ENCODE measurements around the gene CFAP74.

CFAP74 gene

GRCh38 chr1:1900883-1901640 is 102.5 kb downstream of the CFAP74 start:
- Histone ChIP-seq H3K79me1 (ENCODE audit: low read length) (no peaks in the 10 kb centered on the region), H3K4me3 (ENCODE audit: low read length) (no peak overlapping the region), H2AK5ac (ENCODE audit: low read length) (no peak overlapping the region), H3K79me2 (ENCODE audit: control insufficient read depth, insufficient read depth, low read length) (no peaks in the 10 kb centered on the region), H3K56ac (ENCODE audit: low read length) (no peak overlapping the region), H3K23ac (ENCODE audit: low read length) (no peak overlapping the region), H2BK15ac (replicated peaks; ENCODE audit: low read depth) (no peak overlapping the region), H3K18ac (ENCODE audit: low read length) (no peak overlapping the region), H3K27me3 (ENCODE audit: insufficient read depth, low read length, poor library complexity) (no peaks in the 10 kb centered on the region), H3K36me3 (ENCODE audit: control insufficient read depth, insufficient read depth, low read length) (no peaks in the 10 kb centered on the region), H2BK5ac (ENCODE audit: low read length) (no peak overlapping the region), H4K5ac (ENCODE audit: low read length) (no peak overlapping the region), H3K4me1 (ENCODE audit: control insufficient read depth, low read depth, low read length) (no peaks in the 10 kb centered on the region), H3K9ac (ENCODE audit: low read length) (no peak overlapping the region), H2BK120ac (ENCODE audit: low read depth, low read length) (no peak overlapping the region), H3K27ac (ENCODE audit: low read depth, low read length) (no peak overlapping the region), H4K8ac (ENCODE audit: low read depth, low read length) (no peak overlapping the region), H3K4me2 (ENCODE audit: low read length) (no peak overlapping the region), H3K4ac (ENCODE audit: low read depth, low read length) (no peak overlapping the region)
- no CpG with 5 or more reads among the region's 14 CpGs for WGBS (ENCODE audit: extremely low coverage, insufficient coverage, low lambda C conversion rate)
- DNase-seq: no peak

GRCh38 chr1:1899967-1900327 is 103.6 kb downstream of the CFAP74 start:
- H2BK120ac ChIP-seq (ENCODE audit: low read depth, low read length): no peak overlapping the region
- H3K27me3 ChIP-seq (ENCODE audit: insufficient read depth, low read length, poor library complexity): no peaks in the 10 kb centered on the region
- no peak overlapping the region for H3K56ac ChIP-seq (ENCODE audit: low read length)
- H3K18ac ChIP-seq (ENCODE audit: low read length): no peak overlapping the region
- H3K4ac ChIP-seq (ENCODE audit: low read depth, low read length): no peak overlapping the region
- H2AK5ac ChIP-seq (ENCODE audit: low read length): no peak overlapping the region
- no CpG with 5 or more reads among the region's 9 CpGs for WGBS (ENCODE audit: extremely low coverage, insufficient coverage, low lambda C conversion rate)
- no peaks in the 10 kb centered on the region for H3K36me3 ChIP-seq (ENCODE audit: control insufficient read depth, insufficient read depth, low read length)
- no peak overlapping the region for H3K4me3 ChIP-seq (ENCODE audit: low read length)
- no peak overlapping the region for H4K5ac ChIP-seq (ENCODE audit: low read length)
- H3K4me1 ChIP-seq (ENCODE audit: control insufficient read depth, low read depth, low read length): peaks cover under 1% of the 10 kb centered on the region
- H3K79me1 ChIP-seq (ENCODE audit: low read length): no peaks in the 10 kb centered on the region
- no peak overlapping the region for H3K9ac ChIP-seq (ENCODE audit: low read length)
- no peaks in the 10 kb centered on the region for H3K79me2 ChIP-seq (ENCODE audit: control insufficient read depth, insufficient read depth, low read length)
- no peak overlapping the region for H3K27ac ChIP-seq (ENCODE audit: low read depth, low read length)
- H3K4me2 ChIP-seq (ENCODE audit: low read length): no peak overlapping the region
- no peak overlapping the region for H3K23ac ChIP-seq (ENCODE audit: low read length)
- no peak overlapping the region for H2BK15ac ChIP-seq (replicated peaks; ENCODE audit: low read depth)
- DNase-seq: no peak
- no peak overlapping the region for H4K8ac ChIP-seq (ENCODE audit: low read depth, low read length)
- no peak overlapping the region for H2BK5ac ChIP-seq (ENCODE audit: low read length)

- no peak overlapping the region for H4K5ac ChIP-seq (ENCODE audit: low read length)
- no peaks in the 10 kb centered on the region for H3K27me3 ChIP-seq (ENCODE audit: insufficient read depth, low read length, poor library complexity)
- no peak overlapping the region for H3K4ac ChIP-seq (ENCODE audit: low read depth, low read length)
- no peak overlapping the region for H3K9ac ChIP-seq (ENCODE audit: low read length)
- no peak overlapping the region for H2BK15ac ChIP-seq (replicated peaks; ENCODE audit: low read depth)
- DNase-seq: peak; percentile 53
- no peaks in the 10 kb centered on the region for H3K79me2 ChIP-seq (ENCODE audit: control insufficient read depth, insufficient read depth, low read length)
- no peak overlapping the region for H3K4me2 ChIP-seq (ENCODE audit: low read length)
- peak overlapping the region; percentile 6 for H3K56ac ChIP-seq (ENCODE audit: low read length)
- no peak overlapping the region for H2BK120ac ChIP-seq (ENCODE audit: low read depth, low read length)
- H3K4me3 ChIP-seq (ENCODE audit: low read length): no peak overlapping the region
- H4K8ac ChIP-seq (ENCODE audit: low read depth, low read length): no peak overlapping the region
- no peak overlapping the region for H3K18ac ChIP-seq (ENCODE audit: low read length)
- no peak overlapping the region for H3K27ac ChIP-seq (ENCODE audit: low read depth, low read length)
- H3K79me1 ChIP-seq (ENCODE audit: low read length): no peaks in the 10 kb centered on the region
- no peaks in the 10 kb centered on the region for H3K36me3 ChIP-seq (ENCODE audit: control insufficient read depth, insufficient read depth, low read length)
- WGBS (ENCODE audit: extremely low coverage, insufficient coverage, low lambda C conversion rate): no CpG with 5 or more reads among the region's 16 CpGs
- no peak overlapping the region for H2BK5ac ChIP-seq (ENCODE audit: low read length)
- peaks cover 5% of the 10 kb centered on the region for H3K4me1 ChIP-seq (ENCODE audit: control insufficient read depth, low read depth, low read length)
- no peak overlapping the region for H3K23ac ChIP-seq (ENCODE audit: low read length)
- no peak overlapping the region for H2AK5ac ChIP-seq (ENCODE audit: low read length)
Measured at GRCh38 chr1:1899266-1899966, 104.2 kb downstream of the CFAP74 start.

GRCh38 chr1:1898246-1898933 is 105.2 kb downstream of the CFAP74 start:
- Histone ChIP-seq H3K4me1 (ENCODE audit: control insufficient read depth, low read depth, low read length) (peaks cover 8% of the 10 kb centered on the region), H3K23ac (ENCODE audit: low read length) (no peak overlapping the region), H3K27me3 (ENCODE audit: insufficient read depth, low read length, poor library complexity) (no peaks in the 10 kb centered on the region), H3K4me3 (ENCODE audit: low read length) (no peak overlapping the region), H2BK120ac (ENCODE audit: low read depth, low read length) (no peak overlapping the region), H2BK5ac (ENCODE audit: low read length) (no peak overlapping the region), H3K4me2 (ENCODE audit: low read length) (no peak overlapping the region), H3K18ac (ENCODE audit: low read length) (no peak overlapping the region), H3K9ac (ENCODE audit: low read length) (no peak overlapping the region), H4K8ac (ENCODE audit: low read depth, low read length) (no peak overlapping the region), H2AK5ac (ENCODE audit: low read length) (no peak overlapping the region), H3K56ac (ENCODE audit: low read length) (no peak overlapping the region), H3K79me2 (ENCODE audit: control insufficient read depth, insufficient read depth, low read length) (no peaks in the 10 kb centered on the region), H4K5ac (ENCODE audit: low read length) (no peak overlapping the region), H3K79me1 (ENCODE audit: low read length) (no peaks in the 10 kb centered on the region), H2BK15ac (replicated peaks; ENCODE audit: low read depth) (no peak overlapping the region), H3K4ac (ENCODE audit: low read depth, low read length) (no peak overlapping the region), H3K27ac (ENCODE audit: low read depth, low read length) (no peak overlapping the region), H3K36me3 (ENCODE audit: control insufficient read depth, insufficient read depth, low read length) (no peaks in the 10 kb centered on the region)
- WGBS (ENCODE audit: extremely low coverage, insufficient coverage, low lambda C conversion rate): no CpG with 5 or more reads among the region's 6 CpGs
- DNase-seq: no peak

GRCh38 chr1:1895456-1896336 is 107.9 kb downstream of the CFAP74 start:
- Histone ChIP-seq H3K4me1 (ENCODE audit: control insufficient read depth, low read depth, low read length) (peaks cover 10% of the 10 kb centered on the region), H3K23ac (ENCODE audit: low read length) (no peak overlapping the region), H3K4me3 (ENCODE audit: low read length) (no peak overlapping the region), H3K18ac (ENCODE audit: low read length) (no peak overlapping the region), H4K8ac (ENCODE audit: low read depth, low read length) (no peak overlapping the region), H2BK5ac (ENCODE audit: low read length) (no peak overlapping the region), H2BK120ac (ENCODE audit: low read depth, low read length) (no peak overlapping the region), H3K56ac (ENCODE audit: low read length) (no peak overlapping the region), H3K27ac (ENCODE audit: low read depth, low read length) (no peak overlapping the region), H4K5ac (ENCODE audit: low read length) (no peak overlapping the region), H2AK5ac (ENCODE audit: low read length) (no peak overlapping the region), H3K4ac (ENCODE audit: low read depth, low read length) (no peak overlapping the region), H3K79me1 (ENCODE audit: low read length) (peaks cover 2% of the 10 kb centered on the region), H2BK15ac (replicated peaks; ENCODE audit: low read depth) (no peak overlapping the region), H3K4me2 (ENCODE audit: low read length) (no peak overlapping the region), H3K36me3 (ENCODE audit: control insufficient read depth, insufficient read depth, low read length) (no peaks in the 10 kb centered on the region), H3K27me3 (ENCODE audit: insufficient read depth, low read length, poor library complexity) (no peaks in the 10 kb centered on the region), H3K79me2 (ENCODE audit: control insufficient read depth, insufficient read depth, low read length) (peaks cover under 1% of the 10 kb centered on the region), H3K9ac (ENCODE audit: low read length) (no peak overlapping the region)
- WGBS (ENCODE audit: extremely low coverage, insufficient coverage, low lambda C conversion rate): no CpG with 5 or more reads among the region's 14 CpGs
- DNase-seq: no peak
